ENCODE results near the gene PARK7.

DNA sequence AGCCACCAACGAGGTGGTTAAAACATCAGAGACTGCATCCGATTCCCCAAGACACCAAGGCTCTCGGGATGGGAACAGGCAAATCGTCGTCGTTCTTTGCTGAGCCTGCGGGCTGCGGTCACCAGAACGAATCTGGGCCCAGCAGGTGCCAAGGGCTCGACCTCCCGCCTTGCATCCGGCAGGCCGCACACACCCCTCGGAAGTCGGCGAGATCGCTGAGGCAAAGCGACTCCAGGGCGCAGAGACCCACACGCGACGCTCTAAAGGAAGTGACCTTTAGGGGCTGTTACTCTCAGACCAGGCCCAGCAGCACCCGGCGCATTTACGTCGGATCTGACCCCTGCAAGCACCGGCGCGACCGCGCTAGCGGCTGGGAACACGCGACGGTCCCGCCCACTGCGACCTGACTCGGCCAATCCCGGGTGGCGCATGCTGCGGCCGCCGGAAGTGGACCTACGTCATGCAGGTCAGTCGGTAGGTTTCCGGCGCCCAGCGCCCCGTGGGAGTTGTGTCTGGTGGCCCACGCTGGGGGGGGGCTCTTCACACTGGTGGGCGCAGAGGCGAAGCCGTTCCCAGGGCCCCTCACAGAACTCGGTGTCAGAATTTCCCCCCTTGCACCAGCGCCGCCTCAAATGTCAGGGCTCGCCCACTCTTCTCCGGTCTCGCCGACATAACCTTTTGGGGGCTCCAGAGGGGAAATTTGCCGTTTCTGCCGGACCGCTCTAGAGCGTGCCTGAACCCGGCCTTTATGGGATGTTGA is 7.5 kb upstream of the PARK7 start:
- TF ChIP-seq, protein P1, sequence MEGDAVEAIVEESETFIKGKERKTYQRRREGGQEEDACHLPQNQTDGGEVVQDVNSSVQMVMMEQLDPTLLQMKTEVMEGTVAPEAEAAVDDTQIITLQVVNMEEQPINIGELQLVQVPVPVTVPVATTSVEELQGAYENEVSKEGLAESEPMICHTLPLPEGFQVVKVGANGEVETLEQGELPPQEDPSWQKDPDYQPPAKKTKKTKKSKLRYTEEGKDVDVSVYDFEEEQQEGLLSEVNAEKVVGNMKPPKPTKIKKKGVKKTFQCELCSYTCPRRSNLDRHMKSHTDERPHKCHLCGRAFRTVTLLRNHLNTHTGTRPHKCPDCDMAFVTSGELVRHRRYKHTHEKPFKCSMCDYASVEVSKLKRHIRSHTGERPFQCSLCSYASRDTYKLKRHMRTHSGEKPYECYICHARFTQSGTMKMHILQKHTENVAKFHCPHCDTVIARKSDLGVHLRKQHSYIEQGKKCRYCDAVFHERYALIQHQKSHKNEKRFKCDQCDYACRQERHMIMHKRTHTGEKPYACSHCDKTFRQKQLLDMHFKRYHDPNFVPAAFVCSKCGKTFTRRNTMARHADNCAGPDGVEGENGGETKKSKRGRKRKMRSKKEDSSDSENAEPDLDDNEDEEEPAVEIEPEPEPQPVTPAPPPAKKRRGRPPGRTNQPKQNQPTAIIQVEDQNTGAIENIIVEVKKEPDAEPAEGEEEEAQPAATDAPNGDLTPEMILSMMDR (IDR thresholded peaks at IDR 0.05; ENCODE audit: borderline replicate concordance, extremely low read depth, low read length, poor library complexity, severe bottlenecking): no peak
- no peak for TF ChIP-seq EZH2 (IDR thresholded peaks at IDR 0.05; ENCODE audit: borderline replicate concordance, low read depth, low read length, severe bottlenecking)
